Limb (tissue), 2 donors: ENCODE results near the gene RFPL1.

Experiments used
- DNase-seq, 2 donors: peaks; one replicate each; pipeline ENCODE4 v3.0.0-alpha.2; 2016; ENCODE audit errors: extremely low spot score in 2 of 2

RFPL1 gene

DNA sequence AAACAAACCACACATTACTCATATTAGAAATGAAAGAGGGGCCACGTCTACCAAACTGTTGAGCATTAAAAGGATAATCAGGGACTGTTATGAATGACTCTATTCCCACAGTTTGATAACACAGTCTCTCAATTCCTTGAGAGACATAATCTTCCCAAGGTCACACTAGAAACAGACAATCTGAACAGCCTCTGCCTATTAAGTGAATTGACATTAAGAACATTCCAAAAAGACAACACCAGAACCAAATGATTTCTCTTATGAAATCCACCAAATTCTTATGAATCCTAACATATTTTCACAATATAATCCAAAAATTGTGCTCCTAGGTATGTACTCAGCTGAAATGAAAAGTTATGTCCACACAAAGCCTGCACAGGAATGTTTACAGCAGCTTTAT lies 4.6 kb downstream of the RFPL1 start:
- no peak for DNase-seq

DNA sequence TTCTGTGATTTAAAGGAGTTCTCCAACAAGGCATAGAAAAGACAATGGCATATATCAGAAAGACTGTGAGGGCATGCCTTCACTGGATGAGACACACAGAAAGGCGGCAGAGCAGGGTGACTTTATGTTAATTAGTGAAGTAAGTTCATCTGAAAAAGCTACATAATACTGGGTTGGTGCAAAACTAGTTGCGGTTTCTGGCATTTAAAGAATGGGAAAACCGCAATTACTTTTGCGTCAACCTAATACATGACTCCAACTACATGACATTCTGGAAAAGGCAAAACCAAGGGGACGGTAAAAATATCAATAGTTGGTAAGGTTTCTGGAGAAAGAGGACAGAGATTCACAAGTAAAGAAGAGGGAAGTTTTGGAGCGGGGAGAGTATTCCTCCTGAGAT lies 5.1 kb downstream of the RFPL1 start:
- no peak for DNase-seq

DNA sequence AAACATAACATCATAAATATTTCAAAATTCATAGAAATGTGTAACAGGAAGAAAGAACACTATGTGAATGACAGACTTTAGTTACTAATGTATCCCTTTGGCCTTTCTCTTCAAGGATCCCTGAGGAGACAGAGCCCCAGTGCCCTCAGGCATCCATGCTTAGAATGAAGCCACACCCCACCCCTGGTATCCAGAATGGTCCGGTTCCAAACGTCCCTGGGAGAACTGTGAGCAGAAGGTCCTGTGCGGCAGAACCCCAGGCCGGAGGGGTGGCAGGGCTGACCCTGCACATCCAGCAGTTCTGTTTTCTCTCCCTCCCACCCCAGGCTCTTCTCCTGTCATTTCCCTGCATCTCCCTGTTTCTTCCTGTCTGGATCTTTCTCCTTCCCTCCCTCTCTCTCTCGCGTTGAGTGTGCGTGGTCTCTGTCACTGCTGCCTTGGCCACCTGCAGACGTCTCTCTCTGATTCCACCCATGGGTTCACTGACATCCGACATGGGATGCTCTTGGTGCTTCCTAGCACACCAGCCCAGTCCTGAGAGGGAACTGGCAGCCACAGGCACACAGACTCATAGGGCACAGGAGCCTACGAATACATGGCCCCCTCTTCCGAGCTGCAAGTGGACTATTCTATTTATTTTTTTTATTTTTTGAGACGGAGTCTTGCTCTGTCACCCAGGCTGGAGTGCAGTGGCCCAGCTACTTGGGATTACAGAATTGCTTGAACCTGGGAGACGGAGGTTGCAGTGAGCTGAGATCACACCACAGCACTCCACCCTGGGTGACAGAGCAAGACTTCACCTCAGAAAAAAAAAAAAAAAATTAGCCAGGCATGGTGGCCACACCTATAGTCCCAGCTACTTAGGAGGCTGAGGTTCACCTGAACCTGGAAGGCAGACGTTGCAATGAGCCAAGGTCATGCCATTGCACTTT lies 5.7 kb downstream of the RFPL1 start:
- DNase-seq = no peak

DNA sequence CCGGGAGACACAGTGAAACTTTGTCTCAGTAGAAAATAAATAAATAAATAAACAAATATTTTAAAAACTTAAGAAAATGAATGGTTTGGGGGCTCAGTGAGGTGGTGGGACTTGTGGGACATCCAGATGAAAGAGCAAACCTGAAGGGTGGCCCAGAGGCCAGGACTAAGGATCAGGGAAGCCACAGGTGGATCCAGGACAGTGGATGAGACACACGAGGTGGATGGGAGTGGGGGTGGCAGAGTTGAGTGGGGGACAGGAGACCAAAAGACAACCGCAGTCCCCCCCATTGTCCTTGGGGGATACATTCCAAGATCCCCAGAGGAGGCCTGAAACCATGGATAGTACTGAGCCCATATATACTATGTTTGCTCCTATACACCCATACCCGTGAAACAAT lies 7.1 kb downstream of the RFPL1 start:
- no peak for DNase-seq

DNA sequence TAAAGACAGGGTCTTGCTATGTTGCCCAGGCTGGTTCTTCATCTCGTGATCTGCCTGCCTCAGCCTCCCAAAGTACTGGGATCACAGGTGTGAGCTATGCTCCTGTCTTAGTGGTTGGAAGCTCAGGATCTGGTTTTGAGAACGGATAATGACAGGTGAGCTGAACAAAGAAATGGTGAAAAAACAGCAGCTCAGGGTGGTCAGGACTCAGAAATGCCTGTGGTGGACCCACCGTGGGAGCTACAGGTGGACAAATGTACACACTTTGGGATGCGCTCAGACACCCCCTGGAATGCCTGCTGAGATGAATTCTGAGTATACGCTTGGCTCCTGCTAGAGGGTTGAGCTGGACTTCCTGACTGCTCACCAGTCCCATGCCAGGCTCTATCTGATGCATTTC lies 9.5 kb downstream of the RFPL1 start:
- no peak for DNase-seq

DNA sequence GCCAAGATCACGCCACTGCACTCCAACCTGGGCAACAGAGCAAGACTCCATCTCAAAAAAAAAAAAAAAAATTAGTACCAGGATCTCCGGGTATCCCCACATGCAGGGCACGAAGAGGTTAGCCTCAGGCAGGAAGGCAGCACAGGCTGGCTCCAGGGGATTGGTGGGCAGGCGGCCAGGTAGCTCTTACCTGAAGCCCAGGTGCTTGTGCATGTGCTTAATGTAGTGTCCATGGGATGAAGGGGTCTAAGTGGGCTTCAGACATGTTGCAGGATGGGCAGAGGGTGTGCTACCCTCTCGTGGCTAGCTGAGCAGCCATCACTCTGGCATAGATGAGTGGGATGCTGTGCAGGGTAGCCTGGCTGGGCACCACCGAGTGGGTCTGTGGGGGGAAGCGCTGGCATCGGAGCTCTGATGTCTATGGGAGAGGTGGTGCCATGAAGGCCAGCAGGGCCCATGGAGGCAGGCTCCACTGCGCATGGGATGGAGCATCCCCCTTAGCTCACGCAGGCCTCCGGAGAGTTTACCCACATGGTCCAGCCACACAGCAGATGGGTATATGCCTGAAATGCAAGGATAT lies 11.0 kb downstream of the RFPL1 start:
- no peak for DNase-seq

DNA sequence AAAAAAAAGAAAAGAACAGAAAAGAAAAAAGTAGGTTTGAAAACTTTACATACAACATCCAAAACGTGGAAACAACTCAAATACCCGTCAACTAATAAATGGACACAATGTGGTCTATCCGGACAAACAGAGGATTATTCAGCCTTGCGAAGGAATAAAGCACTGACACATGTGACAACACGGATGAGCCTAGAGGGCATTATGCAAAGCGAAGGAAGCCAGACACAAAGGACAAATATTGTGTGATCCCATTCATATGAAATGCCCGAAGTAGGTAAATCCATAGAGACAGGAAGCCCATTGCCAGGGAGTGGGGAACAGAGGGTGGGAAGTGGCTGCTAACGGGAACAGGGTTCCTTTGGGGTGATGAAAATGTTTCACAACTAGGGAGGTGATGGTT lies 11.8 kb downstream of the RFPL1 start:
- no peak for DNase-seq

DNA sequence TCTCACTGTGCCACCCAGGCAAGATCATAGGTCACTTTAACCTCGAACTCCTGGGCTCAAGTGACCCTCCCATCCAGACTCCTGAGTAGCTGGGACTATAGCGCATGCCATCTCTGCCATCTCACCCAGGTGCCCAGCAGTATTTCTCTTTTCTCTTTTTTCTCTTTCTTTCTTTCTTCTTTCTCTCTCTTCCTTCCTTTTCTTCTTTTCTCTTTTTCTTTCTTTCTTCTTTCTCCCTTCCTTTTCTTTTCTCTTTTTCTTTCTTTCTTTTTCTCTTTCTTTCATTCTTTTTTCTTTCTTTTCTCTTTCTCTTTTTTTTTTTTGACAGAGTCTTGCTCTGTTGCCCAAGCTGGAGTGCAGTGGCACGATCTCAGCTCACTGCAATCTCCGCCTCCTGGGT lies 13.5 kb downstream of the RFPL1 start:
- no peak for DNase-seq

DNA sequence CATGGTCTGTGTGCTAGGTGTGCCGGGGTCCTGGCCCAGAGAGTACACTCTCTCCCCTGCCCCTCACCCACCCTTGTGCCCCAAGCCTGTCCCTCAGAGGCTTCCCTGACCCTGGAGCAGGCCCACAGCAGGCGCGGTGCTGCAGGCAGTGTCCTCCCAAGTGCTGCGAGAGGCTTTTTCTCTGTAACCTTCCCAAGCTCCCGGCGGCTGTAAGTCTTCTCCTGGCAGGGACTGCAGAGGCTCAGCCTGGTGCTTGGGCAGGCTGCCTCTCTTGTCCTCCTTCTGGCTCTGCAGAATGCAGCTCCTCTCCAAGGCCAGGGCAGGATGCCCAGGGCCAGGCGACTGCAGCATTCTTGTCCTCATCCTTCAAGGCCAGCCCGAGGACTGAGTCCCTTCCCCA lies 15.9 kb downstream of the RFPL1 start:
- DNase-seq = no peak

DNA sequence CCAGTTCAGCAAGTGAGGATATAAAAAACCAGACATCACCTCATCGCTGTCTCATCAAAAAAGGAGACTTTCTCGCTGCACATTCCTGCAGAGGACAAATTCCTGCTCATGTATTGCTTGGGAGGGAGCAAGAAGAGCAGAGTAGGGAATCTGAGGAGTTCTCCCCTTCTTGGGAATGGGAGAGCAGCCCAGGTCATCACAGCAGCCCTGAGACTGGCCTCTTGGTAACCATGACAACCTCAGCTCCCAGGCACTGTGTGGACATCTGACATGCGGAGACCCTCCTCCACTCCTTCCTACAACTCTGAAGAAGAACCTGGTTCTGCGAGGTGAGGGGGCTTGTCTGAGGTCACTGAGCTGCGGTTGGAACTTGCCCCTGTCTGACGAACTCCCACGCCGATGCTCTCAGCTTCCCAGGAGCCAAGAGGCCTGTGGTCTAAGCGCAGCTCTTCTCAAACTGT lies 17.9 kb downstream of the RFPL1 start:
- DNase-seq = peak in 1 of 2 donors; percentile 42

DNA sequence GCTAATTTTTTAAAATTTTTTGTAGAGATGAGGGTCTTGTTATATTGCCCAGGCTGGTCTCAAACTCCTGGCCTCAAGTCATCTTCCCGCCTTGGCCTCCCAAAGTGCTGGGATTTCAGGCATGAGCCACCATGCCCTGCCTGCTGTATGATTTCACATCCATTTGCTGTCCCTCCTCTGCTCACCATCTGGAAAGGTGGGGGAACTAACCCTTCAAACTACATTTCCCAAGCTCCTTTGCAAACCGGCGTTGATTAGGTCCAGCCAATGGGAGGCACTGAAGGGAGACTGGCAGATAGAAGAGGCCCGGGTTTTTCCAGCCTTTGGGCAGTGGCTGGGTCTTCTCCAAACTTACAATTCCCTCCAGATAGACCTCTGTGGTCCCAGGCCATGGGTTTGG lies 19.3 kb downstream of the RFPL1 start:
- DNase-seq = peak; percentile 13 to 43

DNA sequence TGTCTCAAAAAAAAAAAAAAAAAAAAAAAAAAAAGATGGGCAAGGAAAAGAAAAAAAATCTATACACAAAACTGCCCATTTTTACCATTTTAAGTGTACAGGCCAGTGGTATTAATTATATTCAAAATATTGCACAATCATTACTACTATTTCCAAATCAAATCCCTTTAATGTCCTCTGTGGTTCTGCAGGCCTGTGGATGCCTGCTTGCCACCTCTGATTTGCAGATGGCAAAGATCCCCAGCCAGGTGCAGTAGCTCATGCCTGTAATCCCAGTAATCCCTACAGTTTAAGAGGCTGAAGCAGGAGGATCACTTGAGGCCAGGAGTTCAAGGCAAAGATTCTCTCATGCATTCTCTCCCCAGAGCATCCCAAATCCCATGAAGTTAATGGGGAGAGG lies 20.2 kb downstream of the RFPL1 start:
- DNase-seq = no peak

DNA sequence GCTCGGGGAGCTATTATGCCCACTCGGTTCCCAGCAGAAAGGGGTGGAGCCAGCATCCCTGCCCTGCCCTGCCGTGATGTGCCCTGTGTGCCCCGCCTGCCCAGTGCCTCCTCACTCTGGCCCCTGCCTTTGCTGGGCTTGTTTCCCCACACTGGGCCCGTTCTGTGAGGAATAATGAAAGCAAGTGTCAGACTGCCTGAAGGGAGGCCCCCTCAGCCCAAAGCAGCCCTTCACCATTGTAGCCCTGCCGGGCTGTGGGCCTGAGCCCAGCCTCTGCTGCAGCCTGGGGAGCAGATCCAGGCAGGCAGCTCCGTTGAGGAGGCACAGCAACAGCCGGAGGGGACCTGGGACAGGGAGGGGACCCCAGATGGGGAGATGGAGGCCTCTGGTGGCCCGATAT lies 21.4 kb downstream of the RFPL1 start:
- no peak for DNase-seq

DNA sequence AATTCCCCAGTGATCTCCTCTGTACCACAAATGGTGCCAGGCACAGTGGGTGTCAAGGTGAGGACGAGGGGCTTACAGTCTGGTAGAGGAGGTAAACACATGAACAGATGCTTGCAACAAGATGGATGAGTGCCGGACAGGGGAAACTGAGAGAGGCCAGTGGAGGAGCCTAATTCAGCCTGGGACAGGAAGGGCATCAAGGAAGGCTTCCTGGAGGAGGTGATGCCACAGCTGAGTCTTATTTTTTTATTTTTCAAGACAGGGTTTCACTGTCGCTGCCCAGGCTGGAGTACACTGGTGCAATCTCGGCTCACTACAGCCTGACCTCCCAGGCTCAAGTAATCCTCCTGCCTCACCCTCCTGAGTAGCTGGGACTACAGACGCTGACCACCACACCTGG lies 22.9 kb downstream of the RFPL1 start:
- no peak for DNase-seq

DNA sequence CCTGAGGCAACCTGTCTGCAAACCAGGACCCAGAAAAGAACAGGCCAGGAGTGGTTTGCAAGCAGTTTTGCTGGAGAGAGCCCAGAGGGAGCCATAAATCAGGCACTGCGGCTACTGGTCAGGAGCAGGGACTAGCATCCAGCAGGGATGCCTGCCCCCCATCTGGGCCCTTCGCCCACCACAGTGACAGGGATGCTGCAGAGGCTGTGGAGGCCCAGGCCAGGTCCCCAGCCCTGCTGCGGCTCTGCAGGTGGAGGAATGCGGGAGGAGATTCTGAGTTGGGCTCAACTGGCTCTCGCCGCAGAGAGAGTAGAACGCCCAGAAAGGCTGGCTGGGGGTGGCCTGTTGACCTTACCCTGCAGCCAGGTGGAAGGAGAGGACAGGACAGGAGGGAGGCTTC lies 25.2 kb downstream of the RFPL1 start:
- DNase-seq = no peak

DNA sequence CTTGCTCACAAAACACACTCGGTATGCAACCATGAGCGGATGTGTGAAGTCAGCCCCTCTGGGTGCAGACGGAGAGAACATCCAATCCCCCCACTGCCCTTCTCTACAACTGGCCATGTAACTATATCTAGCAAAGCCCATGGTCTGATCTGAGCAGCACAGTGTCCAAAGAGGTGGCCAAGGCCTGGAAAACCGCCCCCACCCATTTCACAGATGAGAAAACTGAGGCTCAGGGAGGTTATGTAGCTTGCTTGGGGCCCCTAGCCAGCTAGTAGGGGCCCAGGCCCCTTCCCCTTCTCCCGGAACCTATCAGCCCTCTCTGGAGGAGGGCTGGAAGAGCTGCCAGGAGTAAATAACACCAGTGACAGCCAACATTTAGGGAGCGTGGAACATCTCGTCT lies 26.2 kb downstream of the RFPL1 start:
- DNase-seq = no peak

DNA sequence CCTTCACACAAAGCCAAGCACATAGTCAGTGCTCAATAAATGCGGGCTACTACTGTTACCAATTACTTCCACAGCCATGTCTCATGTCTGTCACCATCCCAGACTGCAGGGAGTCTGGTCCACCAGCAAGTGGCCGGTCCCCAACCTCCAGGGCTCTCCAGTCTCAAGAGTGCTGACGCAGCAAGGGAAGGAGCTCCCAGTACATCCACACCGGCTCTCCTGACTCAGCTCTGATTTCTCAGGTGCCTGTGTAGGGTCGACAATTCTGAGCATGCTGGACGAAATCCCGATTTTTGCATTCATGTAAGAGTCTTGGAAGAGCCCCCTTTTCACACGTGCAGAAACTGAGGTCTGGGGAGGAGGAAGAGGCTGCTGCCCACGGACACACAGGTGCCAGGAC lies 31.4 kb downstream of the RFPL1 start:
- no peak for DNase-seq

DNA sequence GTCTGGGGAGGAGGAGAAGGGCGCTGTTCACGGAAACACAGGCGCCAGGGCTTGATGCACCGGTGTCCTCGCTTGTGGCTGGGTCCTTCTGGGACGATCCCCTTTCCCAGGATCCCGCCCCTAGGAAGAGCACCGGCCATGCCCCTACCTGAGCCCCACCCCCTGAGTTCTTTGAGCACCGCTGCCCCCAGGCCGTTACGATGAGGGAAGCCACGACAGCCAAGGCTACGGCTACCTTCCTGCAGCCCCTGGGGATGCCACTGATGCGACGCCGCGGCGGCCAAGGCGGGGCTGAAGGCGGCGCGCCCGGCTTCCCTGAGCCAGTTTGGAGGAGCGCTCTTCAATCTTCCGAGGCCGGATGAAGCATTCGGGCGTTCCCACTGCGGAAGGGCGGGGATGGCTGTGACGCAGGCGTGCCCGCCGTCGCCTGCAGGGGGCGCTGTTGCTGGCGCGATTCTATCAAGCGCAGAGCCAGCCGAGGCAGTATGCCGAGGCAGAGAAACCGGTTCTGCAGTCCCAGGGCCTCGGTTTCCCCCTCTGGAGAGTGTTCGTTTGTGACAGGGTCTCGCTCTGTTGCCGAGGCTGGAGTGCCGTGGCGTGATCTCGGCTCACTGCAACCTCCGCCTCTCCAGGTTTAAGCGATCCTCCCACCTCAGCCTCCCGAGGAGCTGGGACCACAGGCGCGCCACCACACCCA lies 31.9 kb downstream of the RFPL1 start:
- peak; percentile 23 to 82 for DNase-seq

DNA sequence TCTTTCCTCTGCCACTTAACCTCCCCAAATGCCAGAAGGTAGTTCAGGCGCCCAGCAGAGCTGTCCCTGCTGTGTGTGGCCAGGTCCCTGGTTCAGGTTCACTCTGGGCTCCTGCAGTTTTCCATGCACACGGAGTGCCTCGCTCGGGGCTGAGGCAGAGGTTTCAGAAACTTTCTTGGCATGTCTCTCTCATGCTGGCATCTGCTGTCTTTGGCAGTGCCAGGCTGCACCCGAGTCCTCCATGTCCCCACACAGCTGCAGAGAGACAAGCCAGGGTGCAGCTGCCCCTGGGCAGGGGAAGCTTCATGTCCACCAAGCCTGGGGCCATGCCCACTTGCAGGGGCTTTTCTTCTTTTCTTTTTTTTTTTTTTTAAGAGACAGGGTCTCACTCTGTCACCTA lies 34.6 kb downstream of the RFPL1 start:
- DNase-seq = no peak

DNA sequence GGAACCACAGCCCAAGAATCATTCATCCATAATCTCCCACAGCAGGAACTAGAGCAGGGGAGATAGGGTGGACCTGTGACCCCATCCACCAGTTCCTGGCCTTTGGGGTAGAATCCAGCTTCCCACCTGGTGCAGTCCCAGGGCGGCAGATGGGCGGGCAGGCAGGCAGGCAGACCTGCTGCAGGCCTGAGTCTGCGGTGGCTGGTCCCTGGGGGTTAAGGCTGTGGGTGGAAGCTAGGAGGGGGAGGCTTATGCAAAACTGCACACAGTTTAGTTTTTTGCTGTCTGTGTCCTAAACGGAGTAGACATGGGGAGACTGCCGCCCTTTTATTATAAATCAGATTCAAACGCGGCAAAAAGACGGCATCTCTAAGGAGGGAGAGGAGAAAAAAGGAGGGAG lies 37.2 kb downstream of the RFPL1 start:
- DNase-seq = no peak

DNA sequence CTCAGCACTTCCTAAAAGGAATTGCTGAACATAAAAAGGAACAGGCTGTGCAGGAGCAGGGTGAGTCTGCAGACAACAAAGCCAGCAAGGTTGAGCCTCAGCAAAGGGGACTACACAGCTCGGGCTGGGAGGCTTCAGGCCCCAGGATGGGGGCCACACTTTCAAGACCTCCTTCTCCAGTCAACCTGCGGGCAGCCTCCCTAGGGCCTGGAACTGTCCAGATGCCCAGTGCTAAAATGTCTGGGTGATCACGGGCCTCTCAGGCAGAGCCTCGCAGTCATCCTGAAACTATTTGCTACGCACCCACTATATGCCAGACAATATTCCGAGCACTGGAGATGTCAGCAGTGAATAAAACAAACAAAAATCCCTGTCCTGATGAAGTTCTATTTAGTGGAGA lies 37.7 kb downstream of the RFPL1 start:
- DNase-seq = no peak

DNA sequence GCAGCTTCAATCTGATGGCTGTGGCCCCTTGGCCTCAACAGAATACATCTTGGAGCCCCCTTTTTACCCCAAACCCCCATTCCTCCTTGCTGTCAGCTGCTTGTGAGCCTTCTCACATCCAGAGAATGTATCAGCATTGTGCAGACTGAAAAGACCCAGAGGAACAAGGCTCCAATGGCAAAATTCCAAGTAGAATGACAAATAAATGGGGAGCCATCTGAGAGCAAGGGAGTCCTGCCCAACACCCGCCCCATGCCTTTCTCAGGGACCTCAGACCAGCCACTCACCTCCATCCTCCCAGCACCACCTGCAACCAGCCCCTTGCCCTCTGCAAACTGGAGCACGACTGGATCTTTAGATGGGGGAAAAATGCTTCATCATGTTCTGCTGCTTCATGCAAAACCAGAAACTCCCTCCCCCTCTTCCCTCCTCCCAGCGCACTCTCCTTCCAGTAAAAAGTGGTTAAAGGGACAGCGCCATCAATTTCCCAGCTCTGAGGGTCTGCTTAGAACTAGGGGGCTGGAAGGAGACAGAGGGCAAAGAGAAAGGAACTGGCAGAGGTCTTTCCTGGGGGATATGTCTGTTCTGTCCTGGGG lies 39.4 kb downstream of the RFPL1 start:
- no peak for DNase-seq
